HG03442 (cell line): ENCODE measurements around the gene COG1.

ENCODE experiments used
- ATAC-seq: cut with Tn5 transposase; IDR thresholded peaks from one replicate; pipeline ENCODE4 v1.9.1; 2021; ENCODE audit warnings: mild to moderate bottlenecking, moderate library complexity; ENCODE audit not compliant: unreplicated experiment

The COG1 gene

GRCh38 chr17:73227944-73228343, 35.1 kb downstream of the COG1 start:
- no peak for ATAC-seq

GRCh38 chr17:73228748-73229236, 35.9 kb downstream of the COG1 start:
- ATAC-seq, result peak; percentile 30

- no peak for ATAC-seq
Observed at GRCh38 chr17:73230088-73230487, 37.2 kb downstream of the COG1 start.

GRCh38 chr17:73231395-73231794, 38.5 kb downstream of the COG1 start:
- ATAC-seq, result no peak

- ATAC-seq, result peak; percentile 81
Observed at GRCh38 chr17:73231841-73232586, 39.2 kb downstream of the COG1 start.

- peak; percentile 3 for ATAC-seq
Observed at GRCh38 chr17:73232587-73233373, 39.9 kb downstream of the COG1 start.

- ATAC-seq, result no peak
Observed at GRCh38 chr17:73234736-73235135, 41.9 kb downstream of the COG1 start.

GRCh38 chr17:73237714-73238113, 44.9 kb downstream of the COG1 start:
- no peak for ATAC-seq

- ATAC-seq, result no peak
Observed at GRCh38 chr17:73240561-73240960, 47.7 kb downstream of the COG1 start.

- ATAC-seq, result no peak
Observed at GRCh38 chr17:73247726-73248125, 54.9 kb downstream of the COG1 start.

GRCh38 chr17:73248532-73248931, 55.7 kb downstream of the COG1 start:
- no peak for ATAC-seq

- ATAC-seq, result no peak
Observed at GRCh38 chr17:73249700-73250099, 56.8 kb downstream of the COG1 start.

GRCh38 chr17:73250851-73251640, 58.2 kb downstream of the COG1 start:
- no peak for ATAC-seq

GRCh38 chr17:73251871-73252270, 59.0 kb downstream of the COG1 start:
- no peak for ATAC-seq

- no peak for ATAC-seq
Observed at GRCh38 chr17:73255671-73256181, 62.9 kb downstream of the COG1 start.

- ATAC-seq, result no peak
Observed at GRCh38 chr17:73256220-73256619, 63.4 kb downstream of the COG1 start.

GRCh38 chr17:73257516-73257915, 64.7 kb downstream of the COG1 start:
- ATAC-seq, result no peak
